ENCODE measurements around the gene KLHL22. TPM values are rescaled to one million over a fixed set of nuclear protein-coding genes. Genes with fewer than 3 reads are reported as not detected.
A peak's percentile ranks its signal among the peaks of the same experiment; 100 is the strongest.
"Not testable (repeated sequence)": the region's sequence is repeated elsewhere in the genome, so short reads cannot be mapped to it uniquely, and the experiment has no call there.

Gene KLHL22
- total RNA-seq, 1 donor from 2014 or later = 16.1 TPM

- Histone ChIP-seq H3K27ac (replicated peaks) (no peak overlapping the region), H3K36me3 (peaks cover 7% of the 10 kb centered on the region), H3K4me1 (peaks cover 94% of the 10 kb centered on the region), H3K27me3 (ENCODE audit: low read depth) (no peaks in the 10 kb centered on the region), H3K9me3 (replicated peaks) (no peaks in the 10 kb centered on the region), H3K4me3 (no peak overlapping the region)
- no peak for TF ChIP-seq CTCF (IDR thresholded peaks at IDR 0.05; ENCODE audit: borderline replicate concordance)
- DNase-seq = no peak
- intact Hi-C loops (cut with micrococcal nuclease) = no loop called here
Observed at GRCh38 chr22:20514658-20515406, 19.2 kb upstream of the KLHL22 start.

- Histone ChIP-seq H3K27ac (replicated peaks) (peak overlapping the region; percentile 97), H3K4me3 (no peak overlapping the region), H3K9me3 (replicated peaks) (no peaks in the 10 kb centered on the region), H3K4me1 (peaks cover 93% of the 10 kb centered on the region), H3K27me3 (ENCODE audit: low read depth) (no peaks in the 10 kb centered on the region), H3K36me3 (no peaks in the 10 kb centered on the region)
- intact Hi-C loops (cut with micrococcal nuclease) = no loop called here
- no peak for DNase-seq
- TF ChIP-seq CTCF (IDR thresholded peaks at IDR 0.05; ENCODE audit: borderline replicate concordance) = no peak
Observed at GRCh38 chr22:20511578-20512229, 16.1 kb upstream of the KLHL22 start.

DNA sequence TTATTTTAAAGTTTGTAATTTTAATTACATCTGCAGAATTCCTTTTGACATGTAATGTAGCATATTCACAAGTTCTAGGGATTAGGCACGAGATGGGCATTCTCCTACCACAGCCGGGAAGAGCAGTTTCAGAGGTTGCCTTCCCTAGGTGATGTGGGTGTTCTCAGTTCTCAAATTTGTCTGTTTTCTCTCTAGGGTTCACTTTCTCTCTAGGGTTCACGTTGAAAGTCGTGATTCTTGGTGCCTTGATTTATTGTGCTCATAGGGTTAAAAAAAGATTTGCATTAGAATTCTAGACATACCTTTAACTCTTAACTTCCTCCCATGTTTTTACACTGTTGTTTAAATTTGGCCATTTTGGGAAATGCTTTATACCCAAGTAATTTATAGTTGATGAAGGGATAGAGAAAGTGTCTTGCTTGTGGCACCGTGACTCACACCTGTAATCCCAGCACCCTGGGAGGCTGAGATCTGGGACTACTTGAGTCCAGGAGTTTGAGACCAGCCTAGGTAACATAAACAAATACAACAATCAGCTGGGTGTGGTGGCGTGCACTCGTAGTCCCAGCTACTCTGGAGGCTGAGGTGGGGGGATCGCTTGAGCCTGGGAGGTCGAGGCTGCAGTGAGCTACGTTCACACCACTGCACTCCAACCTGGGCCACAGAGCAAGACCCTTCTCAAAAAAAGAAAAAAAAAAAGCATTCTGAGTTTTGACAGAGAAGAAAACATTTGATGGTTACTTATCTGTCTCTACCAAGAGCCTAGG, 15.4 kb upstream of the KLHL22 start:
- no peaks in the 10 kb centered on the region for H3K27me3 ChIP-seq (ENCODE audit: low read depth)
- no peak for TF ChIP-seq CTCF (IDR thresholded peaks at IDR 0.05; ENCODE audit: borderline replicate concordance)
- DNase-seq = no peak
- peak overlapping the region; percentile 97 for H3K27ac ChIP-seq (replicated peaks)
- intact Hi-C loops (cut with micrococcal nuclease) = no loop called here
- peaks cover 89% of the 10 kb centered on the region for H3K4me1 ChIP-seq
- no peak overlapping the region for H3K4me3 ChIP-seq
- no peaks in the 10 kb centered on the region for H3K9me3 ChIP-seq (replicated peaks)
- H3K36me3 ChIP-seq = no peaks in the 10 kb centered on the region

GRCh38 chr22:20509344-20510047, 13.9 kb upstream of the KLHL22 start:
- no peaks in the 10 kb centered on the region for H3K27me3 ChIP-seq (ENCODE audit: low read depth)
- H3K27ac ChIP-seq (replicated peaks) = peak overlapping the region; percentile 97
- no peaks in the 10 kb centered on the region for H3K9me3 ChIP-seq (replicated peaks)
- DNase-seq = peak; percentile 73
- intact Hi-C loops (cut with micrococcal nuclease) = no loop called here
- H3K36me3 ChIP-seq = no peaks in the 10 kb centered on the region
- peak overlapping the region; percentile 99 for H3K4me3 ChIP-seq
- H3K4me1 ChIP-seq = peaks cover 79% of the 10 kb centered on the region
- no peak for TF ChIP-seq CTCF (IDR thresholded peaks at IDR 0.05; ENCODE audit: borderline replicate concordance)

DNA sequence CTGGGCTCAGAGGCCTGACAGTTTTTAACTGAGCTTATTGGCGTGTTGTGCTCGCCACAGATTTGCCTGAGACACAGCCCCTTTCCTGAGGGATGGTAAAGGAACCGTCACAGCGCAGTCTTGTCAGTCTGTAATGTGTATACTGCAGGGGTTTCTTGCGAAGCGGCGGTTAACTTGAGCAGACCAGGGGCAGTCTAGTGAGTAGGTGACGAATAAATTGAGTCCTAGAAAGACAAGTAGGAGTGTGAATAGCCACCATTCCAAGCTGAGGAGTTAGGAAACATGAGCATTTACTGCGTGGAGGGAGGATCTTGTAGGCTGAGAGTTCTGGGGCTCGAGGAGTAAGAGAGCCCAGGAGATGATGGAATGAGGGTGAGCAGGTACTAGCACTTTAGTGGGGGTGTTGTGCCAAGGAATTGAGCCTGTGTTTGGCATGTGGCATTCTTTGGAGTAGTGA, 13.2 kb upstream of the KLHL22 start:
- intact Hi-C loops (cut with micrococcal nuclease) = no loop called here
- Histone ChIP-seq H3K27ac (replicated peaks) (peak overlapping the region; percentile 97), H3K4me1 (peaks cover 72% of the 10 kb centered on the region), H3K27me3 (ENCODE audit: low read depth) (no peaks in the 10 kb centered on the region), H3K36me3 (no peaks in the 10 kb centered on the region), H3K9me3 (replicated peaks) (no peaks in the 10 kb centered on the region), H3K4me3 (peak overlapping the region; percentile 99)
- no peak for DNase-seq
- TF ChIP-seq CTCF (IDR thresholded peaks at IDR 0.05; ENCODE audit: borderline replicate concordance) = no peak

DNA sequence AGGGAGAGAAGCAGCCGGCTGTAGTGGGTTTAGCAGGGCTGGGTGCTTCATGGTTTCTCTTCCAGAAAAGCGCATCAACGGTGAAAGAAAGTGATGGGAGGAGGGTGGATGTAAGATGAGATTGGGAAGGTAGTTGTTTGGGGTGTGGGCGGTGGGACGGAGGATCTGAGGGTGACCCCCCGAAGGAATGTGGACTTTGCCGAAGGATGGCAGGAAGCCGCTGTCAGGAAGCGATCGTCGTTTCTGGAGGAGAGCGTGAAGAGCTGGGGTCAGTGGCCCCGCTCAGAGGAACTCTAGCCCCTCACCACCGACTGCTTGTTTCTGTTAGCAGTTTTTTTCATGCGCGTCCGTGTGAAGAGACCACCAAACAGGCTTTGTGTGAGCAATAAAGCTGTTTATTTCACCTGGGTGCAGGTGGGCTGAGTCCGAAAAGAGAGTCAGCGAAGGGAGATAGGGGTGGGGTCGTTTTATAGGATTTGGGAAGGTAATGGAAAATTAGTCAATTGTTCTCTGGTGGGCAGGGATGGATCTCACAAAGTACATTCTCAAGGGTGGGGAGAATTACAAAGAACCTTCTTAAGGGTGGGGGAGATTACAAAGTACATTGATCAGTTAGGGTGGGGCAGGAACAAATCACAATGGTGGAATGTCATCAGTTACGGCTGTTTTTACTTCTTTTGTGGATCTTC, 12.6 kb upstream of the KLHL22 start:
- Histone ChIP-seq H3K27ac (replicated peaks) (peak overlapping the region; percentile 97), H3K4me3 (peak overlapping the region; percentile 99), H3K4me1 (peaks cover 66% of the 10 kb centered on the region)
- H3K9me3 ChIP-seq (replicated peaks); intact Hi-C loops (cut with micrococcal nuclease); H3K36me3 ChIP-seq; H3K27me3 ChIP-seq (ENCODE audit: low read depth); DNase-seq: not testable (repeated sequence)

Data from left ventricle myocardium inferior (tissue), 1 donor.